Hematopoietic multipotent progenitor cell treated with erythropoietin and hydrocortisone succinate and interleukin-3 and kit ligand, for 6 days (in vitro differentiated cells): ENCODE measurements around the gene IFI27L1.

Experiments used
- DNase-seq: peaks from one replicate; pipeline ENCODE4 v3.0.0-alpha.2; 2015

The IFI27L1 gene

DNA sequence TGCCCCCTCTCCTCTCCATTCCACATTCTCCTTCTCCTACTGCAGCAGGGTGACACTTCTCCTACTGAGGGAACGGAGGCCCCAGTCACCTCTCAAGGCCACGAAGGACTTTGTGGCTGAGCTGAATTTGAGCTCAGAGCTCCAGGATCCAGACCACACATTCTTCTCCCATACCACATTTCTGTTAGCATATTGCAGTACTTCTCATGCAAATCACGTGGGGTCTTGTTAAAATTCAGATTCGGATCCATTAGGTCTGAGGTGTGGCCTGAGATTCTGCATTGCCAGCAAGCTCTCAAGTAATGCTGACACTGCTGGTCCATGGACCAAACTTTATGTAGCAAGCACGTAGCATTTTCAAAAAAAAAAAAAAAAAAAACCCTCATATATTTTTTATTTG, 57.9 kb downstream of the IFI27L1 start:
- DNase-seq, result no peak

DNA sequence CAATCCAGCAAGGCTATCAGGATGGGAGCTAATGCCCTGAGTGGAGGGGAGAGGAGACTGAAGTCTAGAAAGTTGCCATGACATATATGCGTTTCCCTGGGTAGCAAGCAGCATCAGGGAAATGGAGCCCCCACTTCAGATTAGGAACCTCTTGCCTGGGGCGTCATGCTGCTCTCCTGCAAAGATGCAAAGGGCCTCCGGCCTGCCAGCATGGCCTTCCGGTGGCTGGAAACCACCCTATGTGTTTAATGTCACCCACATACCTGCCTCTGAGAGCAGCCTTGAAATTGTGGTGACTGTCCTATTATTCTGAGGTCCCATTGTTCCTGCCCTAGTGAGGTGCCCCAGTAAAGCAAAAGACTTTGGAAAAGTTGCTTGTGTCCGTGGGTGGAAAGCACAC, 58.3 kb downstream of the IFI27L1 start:
- no peak for DNase-seq

DNA sequence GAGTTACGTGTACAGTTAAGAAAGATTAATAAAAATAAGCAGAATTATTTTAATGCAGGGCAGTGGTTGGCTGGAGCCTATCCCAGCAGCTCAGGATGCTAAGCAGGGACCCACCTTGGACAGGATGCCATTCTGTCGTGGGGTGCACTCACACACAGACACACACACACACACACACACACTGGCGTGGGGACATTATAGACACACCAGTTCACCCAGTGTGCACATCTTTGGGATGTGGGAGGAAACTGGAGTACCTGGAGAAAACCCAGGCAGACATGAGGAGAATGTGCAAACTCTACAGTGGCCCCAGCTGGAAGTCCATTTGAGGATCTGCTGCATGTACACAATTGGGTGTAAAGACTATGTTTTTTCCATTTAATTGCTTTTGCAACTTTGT, 61.1 kb downstream of the IFI27L1 start:
- DNase-seq, result no peak

DNA sequence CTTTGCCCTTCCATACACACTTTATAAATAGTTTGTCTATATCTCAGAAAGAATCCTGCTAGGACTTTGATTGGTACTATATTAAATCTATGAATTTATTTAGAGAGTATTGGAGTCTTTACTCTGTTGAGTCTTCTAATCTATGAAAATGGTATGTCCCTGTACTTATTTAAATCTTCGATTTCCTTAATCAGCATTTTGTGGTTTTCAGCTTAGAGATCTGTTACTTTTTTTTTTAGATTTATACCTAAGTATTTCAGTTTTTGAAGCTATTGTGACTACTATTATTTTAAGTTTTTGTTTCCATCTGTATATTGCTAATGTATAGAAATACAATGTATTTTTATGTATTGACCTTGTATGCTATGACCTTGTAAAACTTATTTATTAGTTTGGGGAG, 61.7 kb downstream of the IFI27L1 start:
- no peak for DNase-seq

DNA sequence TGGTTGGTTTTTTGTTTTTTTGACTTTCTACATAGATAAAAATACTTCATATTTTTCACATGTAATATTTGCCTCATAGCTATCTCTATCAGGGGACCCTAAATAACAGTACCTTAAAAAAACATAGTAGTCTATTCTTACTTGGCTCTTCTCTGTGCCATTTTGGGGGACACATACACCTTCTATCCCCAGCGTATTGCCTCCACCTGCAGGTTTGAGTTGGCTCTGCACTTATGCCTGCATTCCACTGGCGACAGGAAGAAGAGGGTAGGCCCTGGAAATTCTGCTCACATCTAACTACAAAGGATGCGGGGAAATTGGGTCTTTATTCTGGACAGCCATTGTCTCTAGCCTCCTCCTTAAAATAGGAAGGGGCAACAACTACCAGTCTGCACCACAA, 62.1 kb downstream of the IFI27L1 start:
- peak; percentile 40 for DNase-seq

DNA sequence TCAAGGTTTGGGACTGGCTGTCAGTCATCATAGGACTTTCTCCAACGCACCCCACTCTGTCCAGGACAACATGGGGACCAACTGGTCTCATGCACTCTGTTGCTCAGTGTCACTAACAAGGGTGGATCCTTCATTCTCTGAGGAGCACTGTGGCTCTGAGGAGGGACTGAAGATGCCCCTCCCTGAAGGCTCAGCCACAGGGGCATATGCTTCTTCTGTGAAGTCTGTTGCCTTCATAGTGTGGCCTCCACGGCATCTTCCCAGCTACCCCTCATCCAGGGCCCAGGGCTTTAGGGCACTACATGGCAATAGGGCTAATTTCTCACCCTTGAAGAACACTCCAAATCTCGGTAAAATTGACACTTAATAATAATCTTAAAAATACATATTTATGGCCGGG, 62.6 kb downstream of the IFI27L1 start:
- DNase-seq, result no peak

DNA sequence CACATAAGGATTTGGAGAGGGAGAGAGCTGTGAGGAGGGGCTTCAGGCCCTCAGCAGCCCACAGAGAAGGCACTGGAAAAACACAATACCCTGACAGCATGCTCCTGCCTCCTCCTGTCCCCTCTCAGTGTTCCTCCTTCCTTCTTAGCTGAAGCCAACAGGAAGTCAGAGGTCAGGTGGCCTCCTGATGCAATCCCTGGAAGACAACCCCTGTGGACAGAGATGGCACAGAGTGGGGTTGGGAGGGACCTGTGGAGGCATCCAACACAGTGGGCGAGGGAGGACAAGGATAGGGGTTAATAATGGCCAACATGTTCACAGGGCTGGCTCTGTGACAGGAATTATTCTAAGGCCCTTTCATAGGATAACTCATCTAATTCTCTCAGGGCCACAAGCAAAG, 63.7 kb downstream of the IFI27L1 start:
- no peak for DNase-seq

DNA sequence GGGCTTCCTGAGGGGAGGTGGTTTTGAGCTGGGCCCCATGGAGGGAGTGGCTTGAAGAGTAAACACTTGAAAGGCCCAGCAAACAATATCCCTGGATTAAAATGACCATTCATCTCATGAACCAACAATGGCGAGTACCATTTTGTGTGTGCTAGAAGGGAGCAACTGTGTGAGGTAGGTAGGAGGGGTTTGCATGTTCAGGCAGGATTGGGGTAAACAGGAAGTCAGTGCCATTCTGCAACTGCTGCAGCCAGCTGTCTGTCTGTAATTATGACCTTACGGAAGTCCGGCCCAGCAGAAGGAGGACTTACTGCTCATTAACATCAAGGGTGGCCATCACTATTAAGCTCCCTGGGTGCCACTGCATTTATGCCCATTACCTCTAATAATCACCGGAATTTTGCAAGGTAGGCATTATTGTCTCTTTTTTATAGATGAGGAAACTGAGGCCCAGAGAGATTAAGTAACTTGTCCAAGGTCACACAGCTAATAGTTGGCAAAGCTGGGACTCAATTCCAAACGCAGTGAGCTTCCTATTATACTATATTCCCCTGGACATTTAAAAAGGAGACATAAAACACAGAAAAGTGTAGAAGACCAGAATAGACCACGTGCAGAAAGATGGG, 64.9 kb downstream of the IFI27L1 start:
- no peak for DNase-seq
